Measurements from ENCODE around the gene VDAC1.
"Not testable (repeated sequence)": the region's sequence is repeated elsewhere in the genome, so short reads cannot be mapped to it uniquely, and the experiment has no call there.

Gene VDAC1

GRCh38 chr5:134004626-134005416, at the start of gene VDAC1:
VDAC1 (minus strand) TSS chr5:134004975; CDS start chr5:133993012, 11,963 bp downstream.
- peak; percentile 76 for DNase-seq

- DNase-seq, result no peak
Observed at GRCh38 chr5:134053840-134054338, 49.1 kb upstream of the VDAC1 start.

GRCh38 chr5:134053314-134053839, 48.6 kb upstream of the VDAC1 start:
- DNase-seq, result no peak

- DNase-seq, result no peak
Observed at GRCh38 chr5:134051305-134051704, 46.5 kb upstream of the VDAC1 start.

- no peak for DNase-seq
Observed at GRCh38 chr5:134048864-134049263, 44.1 kb upstream of the VDAC1 start.

- DNase-seq, result no peak
Observed at GRCh38 chr5:134047687-134048056, 42.9 kb upstream of the VDAC1 start.

- no peak for DNase-seq
Observed at GRCh38 chr5:134046801-134047686, 42.3 kb upstream of the VDAC1 start.

GRCh38 chr5:134046330-134046729, 41.6 kb upstream of the VDAC1 start:
- DNase-seq, result no peak

GRCh38 chr5:134043793-134044792, 39.3 kb upstream of the VDAC1 start:
- DNase-seq, result no peak

- DNase-seq, result no peak
Observed at GRCh38 chr5:134041570-134042411, 37.0 kb upstream of the VDAC1 start.

GRCh38 chr5:134038138-134038537, 33.4 kb upstream of the VDAC1 start:
- DNase-seq, result peak; percentile 18

- no peak for DNase-seq
Observed at GRCh38 chr5:134037160-134037559, 32.4 kb upstream of the VDAC1 start.

- DNase-seq, result no peak
Observed at GRCh38 chr5:134034326-134034725, 29.6 kb upstream of the VDAC1 start.

- DNase-seq, result not testable (repeated sequence)
Observed at GRCh38 chr5:134030303-134030964, 25.7 kb upstream of the VDAC1 start.

GRCh38 chr5:134029156-134029555, 24.4 kb upstream of the VDAC1 start:
- DNase-seq, result no peak

GRCh38 chr5:134028496-134028895, 23.7 kb upstream of the VDAC1 start:
- no peak for DNase-seq

- no peak for DNase-seq
Observed at GRCh38 chr5:134027288-134027615, 22.5 kb upstream of the VDAC1 start.

GRCh38 chr5:134026521-134027287, 21.9 kb upstream of the VDAC1 start:
- DNase-seq, result peak; percentile 51

GRCh38 chr5:134025786-134026185, 21.0 kb upstream of the VDAC1 start:
- no peak for DNase-seq

GRCh38 chr5:134024811-134025210, 20.0 kb upstream of the VDAC1 start:
- DNase-seq, result no peak
